NCI-H1092 (cell line): ENCODE results near the gene COX6B2.
A peak's percentile ranks its signal among the peaks of the same experiment; 100 is the strongest.
"Not testable (repeated sequence)": the region's sequence is repeated elsewhere in the genome, so short reads cannot be mapped to it uniquely, and the experiment has no call there.

Source experiments
- DNase-seq: peaks from one replicate; lab custom pipeline; 2025; lab: John Stamatoyannopoulos, UW

COX6B2 gene

GRCh38 chr19:55341595-55342531 is 12.7 kb downstream of the COX6B2 start:
- no peak for DNase-seq

- DNase-seq = peak; percentile 63
These were observed 13.3 kb downstream of the COX6B2 start for GRCh38 chr19:55341171-55341588.

- DNase-seq = no peak
These were observed 13.8 kb downstream of the COX6B2 start for GRCh38 chr19:55340784-55341147.

GRCh38 chr19:55339889-55340783 is 14.4 kb downstream of the COX6B2 start:
- DNase-seq = no peak

- DNase-seq = peak; percentile 99
These were observed 15.2 kb downstream of the COX6B2 start, which contains the start of gene KMT5C for GRCh38 chr19:55339105-55339888. Gene KMT5C (plus strand): TSS chr19:55339876. CDS start chr19:55341937, 2,061 bp downstream.

GRCh38 chr19:55336101-55336500 is 18.4 kb downstream of the COX6B2 start:
- no peak for DNase-seq

GRCh38 chr19:55333870-55334269 is 20.6 kb downstream of the COX6B2 start:
- no peak for DNase-seq

GRCh38 chr19:55329791-55330190 is 24.7 kb downstream of the COX6B2 start:
- DNase-seq = not testable (repeated sequence)

- DNase-seq = not testable (repeated sequence)
These were observed 25.7 kb downstream of the COX6B2 start for GRCh38 chr19:55328774-55329318.

GRCh38 chr19:55325172-55325571 is 29.3 kb downstream of the COX6B2 start, which contains the start of gene TMEM150B:
Gene TMEM150B (minus strand): TSS chr19:55325341. CDS start chr19:55321036, 4,305 bp downstream.
- no peak for DNase-seq

GRCh38 chr19:55324662-55325061 is 29.9 kb downstream of the COX6B2 start:
- no peak for DNase-seq

- no peak for DNase-seq
These were observed 32.2 kb downstream of the COX6B2 start for GRCh38 chr19:55322204-55322885.

- no peak for DNase-seq
These were observed 32.9 kb downstream of the COX6B2 start for GRCh38 chr19:55321466-55322137.

GRCh38 chr19:55320844-55321419 is 33.6 kb downstream of the COX6B2 start:
- no peak for DNase-seq

- no peak for DNase-seq
These were observed 34.7 kb downstream of the COX6B2 start for GRCh38 chr19:55319785-55320184.

GRCh38 chr19:55316646-55317045 is 37.9 kb downstream of the COX6B2 start:
- no peak for DNase-seq

GRCh38 chr19:55315956-55316525 is 38.5 kb downstream of the COX6B2 start:
- DNase-seq = no peak

GRCh38 chr19:55314396-55314795 is 40.1 kb downstream of the COX6B2 start:
- DNase-seq = no peak
